Brain microvascular endothelial cell (primary cell): ENCODE data around the gene FOXF2.

Source experiments
- DNase-seq: peaks from one replicate; pipeline ENCODE4 v3.0.0-alpha.2; 2020
- H3K27ac ChIP-seq: fragments of 250-450 bp; sonication (Bioruptor Pico); 2 replicates; pipeline ENCODE4 v1.5.1; 2020; ENCODE audit warnings: mild to moderate bottlenecking, moderate library complexity
- H3K27me3 ChIP-seq: fragments of 250-450 bp; sonication (Bioruptor Pico); replicated peaks from 2 replicates; pipeline ENCODE4 v1.5.1; 2020; ENCODE audit warnings: mild to moderate bottlenecking
- H3K36me3 ChIP-seq: fragments of 250-450 bp; sonication (Bioruptor Pico); replicated peaks from 2 replicates; pipeline ENCODE4 v1.5.1; 2020; ENCODE audit warnings: mild to moderate bottlenecking
- H3K4me3 ChIP-seq: 2 replicates; pipeline ENCODE4 v1.5.1; 2011; ENCODE audit warnings: low read depth, mild to moderate bottlenecking, control low read depth, low read length, moderate library complexity
- in situ Hi-C: cut with HindIII; loops from 2 replicates; pipeline ENCODE4 v1.10.0; 2017; ENCODE audit warnings: low sequenced_read_pairs, low pct_ligation_motif_present
- TF ChIP-seq, protein P1 (sequence below): IDR thresholded peaks from 2 replicates; pipeline ENCODE4 v1.5.1; 2011; ENCODE audit warnings: low read depth, mild to moderate bottlenecking, moderate library complexity, low read length, control low read depth, inconsistent platforms; ENCODE audit errors: missing control alignments

The FOXF2 gene

DNA sequence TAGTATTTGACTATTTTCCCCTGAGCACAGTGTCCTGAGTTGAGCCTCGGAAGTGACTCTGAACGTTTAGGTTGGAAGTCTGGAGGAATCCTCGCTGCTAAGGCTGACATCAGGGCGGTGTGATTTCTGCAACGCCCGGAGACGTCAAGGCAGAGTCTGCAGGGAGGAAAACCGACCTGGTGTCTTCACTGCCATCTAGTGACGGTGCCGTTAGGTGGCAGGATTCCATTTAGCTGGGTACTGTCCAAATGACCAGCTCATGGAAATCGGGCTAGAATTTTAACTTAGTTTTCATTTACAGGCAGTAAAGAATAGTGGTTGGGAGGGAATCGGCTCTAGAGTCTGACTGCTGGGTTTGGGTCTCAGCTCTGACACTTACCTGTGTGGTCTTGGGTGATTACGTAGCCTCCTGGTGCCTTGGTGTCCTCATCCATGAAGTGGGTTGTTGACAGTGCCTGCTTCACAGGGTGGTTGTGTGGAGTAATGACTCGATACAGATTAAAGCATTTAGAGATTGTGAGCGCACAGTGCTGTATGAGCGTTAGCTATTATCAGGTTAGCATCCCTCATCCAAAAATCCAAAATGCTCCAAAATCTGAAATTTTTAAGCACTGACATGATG is 35.0 kb downstream of the FOXF2 start:
- in situ Hi-C loops = no loop called here
- TF ChIP-seq, protein P1, sequence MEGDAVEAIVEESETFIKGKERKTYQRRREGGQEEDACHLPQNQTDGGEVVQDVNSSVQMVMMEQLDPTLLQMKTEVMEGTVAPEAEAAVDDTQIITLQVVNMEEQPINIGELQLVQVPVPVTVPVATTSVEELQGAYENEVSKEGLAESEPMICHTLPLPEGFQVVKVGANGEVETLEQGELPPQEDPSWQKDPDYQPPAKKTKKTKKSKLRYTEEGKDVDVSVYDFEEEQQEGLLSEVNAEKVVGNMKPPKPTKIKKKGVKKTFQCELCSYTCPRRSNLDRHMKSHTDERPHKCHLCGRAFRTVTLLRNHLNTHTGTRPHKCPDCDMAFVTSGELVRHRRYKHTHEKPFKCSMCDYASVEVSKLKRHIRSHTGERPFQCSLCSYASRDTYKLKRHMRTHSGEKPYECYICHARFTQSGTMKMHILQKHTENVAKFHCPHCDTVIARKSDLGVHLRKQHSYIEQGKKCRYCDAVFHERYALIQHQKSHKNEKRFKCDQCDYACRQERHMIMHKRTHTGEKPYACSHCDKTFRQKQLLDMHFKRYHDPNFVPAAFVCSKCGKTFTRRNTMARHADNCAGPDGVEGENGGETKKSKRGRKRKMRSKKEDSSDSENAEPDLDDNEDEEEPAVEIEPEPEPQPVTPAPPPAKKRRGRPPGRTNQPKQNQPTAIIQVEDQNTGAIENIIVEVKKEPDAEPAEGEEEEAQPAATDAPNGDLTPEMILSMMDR = peak; percentile 82
- no peak overlapping the region for H3K27ac ChIP-seq
- H3K4me3 ChIP-seq = no peak overlapping the region
- DNase-seq = peak; percentile 74
- no peaks in the 10 kb centered on the region for H3K27me3 ChIP-seq
- H3K36me3 ChIP-seq = no peaks in the 10 kb centered on the region

DNA sequence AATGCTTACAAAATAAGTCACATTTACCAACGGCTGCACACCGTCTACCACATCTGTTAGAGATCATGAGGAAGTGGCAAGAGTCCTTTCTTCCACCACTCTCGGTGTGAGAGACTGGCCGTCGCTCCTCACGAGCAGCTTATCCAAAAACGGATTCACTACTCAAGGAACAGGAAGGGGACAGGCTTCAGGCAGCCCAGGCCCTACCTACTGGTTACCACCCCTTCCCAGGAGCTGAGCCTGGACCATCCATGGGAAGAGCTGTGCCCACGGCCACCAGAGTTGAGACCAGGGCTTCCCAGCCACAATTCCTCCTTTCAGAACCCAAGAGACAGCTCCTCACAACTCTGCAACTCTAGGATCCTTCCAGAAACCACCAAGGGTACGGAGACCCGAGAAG is 37.0 kb downstream of the FOXF2 start:
- Histone ChIP-seq H3K4me3 (no peak overlapping the region), H3K27me3 (no peaks in the 10 kb centered on the region), H3K27ac (no peak overlapping the region), H3K36me3 (no peaks in the 10 kb centered on the region)
- TF ChIP-seq, protein P1 = no peak
- in situ Hi-C loops = no loop called here
- DNase-seq = no peak

DNA sequence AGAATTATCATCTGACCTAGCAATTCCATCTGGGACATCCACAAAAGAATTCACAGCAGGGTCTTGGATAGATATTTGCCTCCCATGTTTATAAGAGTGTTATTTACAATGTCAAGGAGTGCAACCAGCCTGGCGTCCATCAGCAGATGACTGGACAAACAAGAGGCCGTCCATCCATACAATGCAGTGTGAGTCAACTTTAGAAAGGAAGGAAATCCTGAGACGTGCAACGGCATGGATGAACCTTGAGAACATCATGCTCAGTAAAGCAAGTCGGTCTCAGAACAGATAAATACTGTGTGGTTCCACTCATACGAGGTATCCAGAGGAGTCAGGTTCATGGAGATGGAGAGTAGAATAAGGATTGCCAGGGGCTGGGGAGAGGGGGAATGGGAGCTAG is 46.4 kb downstream of the FOXF2 start:
- H3K36me3 ChIP-seq = no peaks in the 10 kb centered on the region
- H3K27me3 ChIP-seq = no peaks in the 10 kb centered on the region
- TF ChIP-seq, protein P1 = no peak
- no peak overlapping the region for H3K4me3 ChIP-seq
- in situ Hi-C loops = no loop called here
- no peak for DNase-seq
- no peak overlapping the region for H3K27ac ChIP-seq

DNA sequence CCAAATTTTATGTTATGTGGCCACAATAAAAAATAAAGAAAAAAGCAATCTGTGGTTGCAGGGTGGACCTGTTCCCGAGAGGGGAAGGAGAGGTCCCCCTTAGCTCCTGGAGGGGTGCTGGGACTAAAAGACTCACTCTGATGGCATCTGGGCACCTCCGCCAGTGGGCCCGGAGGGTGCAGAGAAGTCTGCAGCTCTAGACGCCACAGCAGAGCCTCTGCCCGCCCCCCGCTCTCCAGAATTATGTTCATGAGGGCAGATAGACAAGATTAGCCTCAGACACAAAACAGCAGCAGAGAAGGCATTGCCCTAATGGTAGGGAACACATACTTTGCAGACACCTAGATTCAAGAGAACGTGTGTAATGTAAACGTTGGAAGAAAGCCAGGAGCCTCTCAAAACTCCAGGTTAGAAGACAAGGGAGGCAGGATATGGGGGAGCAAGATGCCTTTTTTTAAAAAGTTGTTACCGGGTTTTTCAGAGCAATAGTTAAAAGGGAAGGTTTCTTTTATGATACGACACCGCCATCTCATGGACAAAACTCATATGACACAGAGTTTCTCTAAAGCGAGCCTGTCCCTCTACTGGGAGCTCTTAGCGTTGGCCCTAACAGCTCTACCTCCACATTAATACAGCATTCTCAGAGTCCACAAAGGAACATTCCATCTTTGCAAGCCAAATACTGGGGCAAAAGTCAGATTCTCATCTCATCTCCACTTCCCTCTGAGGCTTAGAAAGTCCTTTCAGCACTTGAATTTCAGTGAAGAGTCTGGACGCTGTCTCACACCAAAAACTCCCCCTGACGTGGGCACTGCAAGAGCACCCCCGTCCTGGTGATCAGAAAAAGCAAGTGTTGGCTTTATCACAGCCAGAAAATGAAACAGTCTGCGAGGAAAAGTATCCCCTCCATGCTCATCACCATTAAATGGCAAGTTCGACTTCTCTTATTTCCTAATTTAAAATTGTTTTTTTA is 47.2 kb downstream of the FOXF2 start:
- H3K27me3 ChIP-seq = no peaks in the 10 kb centered on the region
- DNase-seq = peak; percentile 76
- H3K36me3 ChIP-seq = no peaks in the 10 kb centered on the region
- H3K27ac ChIP-seq = no peak overlapping the region
- no peak overlapping the region for H3K4me3 ChIP-seq
- TF ChIP-seq, protein P1 = peak; percentile 79
- in situ Hi-C loops = no loop called here

DNA sequence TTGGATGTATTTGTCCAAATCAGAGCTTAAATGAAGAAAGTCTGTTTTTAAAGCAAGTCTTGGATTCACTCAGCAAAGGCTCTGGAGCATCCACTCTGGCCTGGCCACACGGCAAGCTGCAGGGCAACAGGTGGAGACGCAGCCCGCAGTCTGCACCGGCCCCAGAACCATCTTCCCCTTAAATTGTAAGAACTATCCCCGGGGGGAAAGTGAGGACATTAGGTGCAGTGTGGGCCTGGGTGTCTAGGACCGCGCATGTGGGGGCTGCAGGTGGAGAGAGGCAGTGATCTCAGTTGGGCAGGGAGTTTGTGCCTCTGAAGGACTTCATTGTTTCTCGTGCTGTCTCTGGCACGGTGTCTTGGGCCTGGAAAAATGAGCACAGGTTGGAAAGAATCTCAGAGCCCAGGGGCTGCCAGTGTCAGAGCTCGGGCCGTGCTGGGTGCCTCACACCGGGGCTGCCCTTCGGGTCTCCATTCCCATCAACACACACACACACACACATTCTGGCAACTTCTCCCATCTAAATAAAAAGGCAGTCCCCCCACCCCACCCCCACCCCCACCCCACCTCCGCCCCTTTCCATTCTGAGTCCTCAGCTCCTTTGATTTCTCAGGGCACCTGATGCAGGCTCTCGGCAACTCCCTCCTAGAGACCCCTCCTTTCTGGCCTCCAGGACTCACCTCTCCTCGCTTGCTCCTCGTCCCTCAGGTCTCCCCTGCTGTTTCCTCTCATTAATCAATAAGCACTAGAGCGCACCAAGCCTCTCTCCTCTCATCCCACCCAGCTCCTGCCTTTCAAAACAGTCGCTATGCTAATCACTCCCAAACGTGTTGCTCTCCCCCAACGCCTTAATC is 48.4 kb downstream of the FOXF2 start:
- no peaks in the 10 kb centered on the region for H3K36me3 ChIP-seq
- no peak overlapping the region for H3K27ac ChIP-seq
- TF ChIP-seq, protein P1 = no peak
- no peak for DNase-seq
- H3K4me3 ChIP-seq = no peak overlapping the region
- in situ Hi-C loops = no loop called here
- no peaks in the 10 kb centered on the region for H3K27me3 ChIP-seq
